GM19467 (cell line): ENCODE measurements around the gene HECA.
"Not testable (repeated sequence)": the region's sequence is repeated elsewhere in the genome, so short reads cannot be mapped to it uniquely, and the experiment has no call there.

Experiments used
- ATAC-seq: cut with Tn5 transposase; IDR thresholded peaks from one replicate; pipeline ENCODE4 v1.9.1; 2021; ENCODE audit warnings: mild to moderate bottlenecking, moderate library complexity; ENCODE audit not compliant: unreplicated experiment

Gene HECA

GRCh38 chr6:139201378-139201777 is 66.5 kb downstream of the HECA start:
- ATAC-seq: no peak

DNA sequence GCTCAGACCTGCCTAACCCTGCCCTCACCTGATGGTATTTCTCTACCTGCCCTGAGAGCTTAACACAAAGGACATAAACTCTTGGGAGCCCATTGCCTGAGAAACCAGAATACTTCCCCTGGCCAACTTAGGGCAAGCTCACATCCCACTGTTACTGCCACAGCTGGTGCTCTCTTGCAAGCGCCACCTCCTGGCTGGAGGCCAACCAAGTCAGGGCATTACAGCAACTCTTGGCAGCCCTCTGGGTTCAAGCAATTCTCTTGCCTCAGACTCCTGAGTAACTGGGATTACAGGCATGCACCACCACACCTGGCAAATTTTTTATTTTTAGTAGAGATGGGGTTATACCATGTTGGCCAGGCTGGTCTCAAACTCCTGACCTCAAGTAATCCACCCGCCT is 70.1 kb downstream of the HECA start:
- ATAC-seq: no peak

DNA sequence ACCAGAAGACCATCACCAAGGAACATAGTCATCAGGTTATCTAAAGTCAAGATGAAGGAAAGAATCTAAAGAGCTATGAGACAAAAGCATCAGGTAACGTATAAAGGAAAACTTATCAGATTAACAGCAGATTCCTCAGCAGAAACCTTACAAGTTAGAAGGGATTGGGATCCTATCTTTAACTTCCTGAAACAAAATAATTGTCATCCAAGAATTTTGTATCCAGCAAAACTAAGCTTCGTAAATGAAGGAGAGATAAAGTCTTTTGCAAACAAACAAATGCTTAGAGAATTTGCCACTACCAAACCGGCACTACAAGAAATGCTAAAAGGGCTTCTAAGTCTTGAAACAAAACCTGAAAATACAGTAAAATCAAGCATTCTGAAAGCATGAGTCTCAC is 71.0 kb downstream of the HECA start:
- ATAC-seq: no peak

GRCh38 chr6:139210766-139211165 is 75.9 kb downstream of the HECA start:
- not testable (repeated sequence) for ATAC-seq

DNA sequence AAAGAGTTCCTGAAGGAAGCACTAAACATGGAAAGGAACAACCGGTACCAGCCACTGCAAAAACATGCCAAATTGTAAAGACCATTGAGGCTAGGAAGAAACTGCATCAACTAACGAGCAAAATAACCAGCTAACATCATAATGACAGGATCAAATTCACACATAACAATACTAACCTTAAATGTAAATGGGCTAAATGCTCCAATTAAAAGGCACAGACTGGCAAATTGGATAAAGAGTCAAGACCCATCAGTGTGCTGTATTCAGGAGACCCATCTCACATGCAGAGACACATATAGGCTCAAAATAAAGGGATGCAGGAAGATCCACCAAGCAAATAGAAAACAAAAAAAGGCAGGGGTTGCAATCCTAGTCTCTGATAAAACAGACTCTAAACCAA is 77.6 kb downstream of the HECA start:
- not testable (repeated sequence) for ATAC-seq

GRCh38 chr6:139219271-139219729 is 84.4 kb downstream of the HECA start:
- ATAC-seq: peak; percentile 100

DNA sequence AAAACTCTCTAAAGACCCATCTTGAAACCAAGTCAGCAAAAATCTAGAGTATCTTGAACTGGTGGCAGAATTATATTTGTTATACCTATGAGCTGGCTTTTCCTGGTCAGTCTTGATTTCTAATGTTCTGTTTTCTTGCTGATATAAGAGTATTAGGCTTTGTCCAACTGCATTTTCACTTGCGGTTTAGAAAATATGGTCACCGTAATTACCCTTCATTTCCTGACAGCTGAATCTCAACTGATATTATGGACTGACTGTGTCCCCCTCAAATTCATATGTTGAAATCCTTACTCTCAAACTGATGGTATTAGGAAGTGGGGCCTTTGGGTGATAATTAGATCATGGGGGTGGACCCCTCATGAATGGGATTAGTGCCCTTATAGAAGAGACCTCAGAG is 84.9 kb downstream of the HECA start:
- no peak for ATAC-seq

DNA sequence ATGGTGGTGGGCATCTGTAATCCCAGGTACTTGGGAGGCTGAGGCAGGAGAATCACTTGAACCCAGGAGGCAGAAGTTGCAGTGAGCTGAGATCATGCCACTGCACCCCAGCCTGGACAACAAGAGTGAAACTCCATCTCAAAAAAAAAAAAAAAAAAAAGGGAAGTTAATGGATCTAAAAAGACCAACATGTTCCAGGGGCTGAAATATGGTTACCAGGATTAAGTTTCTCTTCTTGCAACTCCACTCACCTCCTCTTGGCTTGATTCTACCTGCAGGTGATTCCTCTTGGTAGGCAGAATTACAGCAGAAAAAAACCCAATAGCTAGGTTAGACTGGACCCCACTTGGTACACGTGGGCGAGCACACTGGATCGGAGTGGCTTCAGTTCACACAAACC is 93.5 kb downstream of the HECA start:
- ATAC-seq: not testable (repeated sequence)
